OCI-LY7 (cell line): ENCODE measurements around the gene PHB1. TPM values are rescaled to one million over a fixed set of nuclear protein-coding genes. Genes with fewer than 3 reads are reported as not detected.

Experiments used
- BruUV-seq: library from RNA; stranded (reverse); fragments of 400-500 nt; replicated peaks from 2 replicates; lab custom pipeline; 2021; lab: Mats Ljungman, UMichigan
- CTCF ChIA-PET: fragments of 300-600 bp; sonication (Branson Sonifier 250); formaldehyde crosslinking; loops from one replicate; lab custom pipeline; 2022; ENCODE audit warnings: antibody characterized with exemption; ENCODE audit not compliant: unreplicated experiment; lab: Charles Lee
- POLR2A ChIA-PET: fragments of 300-600 bp; sonication (Branson Sonifier 250); formaldehyde crosslinking; loops from one replicate; lab custom pipeline; 2022; ENCODE audit warnings: antibody characterized with exemption; lab: Charles Lee
- DNase-seq: peaks from one replicate; pipeline ENCODE4 v3.0.0-alpha.2; 2015; ENCODE audit warnings: low spot score
- H2AFZ ChIP-seq: fragments of 200-600 bp; sonication (generic), shearing (Covaris generic); 2 replicates; pipeline ENCODE4 v1.6.1; 2014; ENCODE audit warnings: mild to moderate bottlenecking, antibody characterized with exemption, low read length, moderate library complexity
- H3K27ac ChIP-seq: fragments of 200-600 bp; sonication (generic); 2 replicates; pipeline ENCODE4 v1.5.1; 2014; ENCODE audit warnings: mixed run types, low read depth, mild to moderate bottlenecking, moderate library complexity, low read length, inconsistent platforms; ENCODE audit not compliant: poor library complexity, severe bottlenecking
- H3K36me3 ChIP-seq: fragments of 200-600 bp; sonication (generic); 2 replicates; pipeline ENCODE4 v1.6.1; 2014; ENCODE audit warnings: mild to moderate bottlenecking, antibody characterized with exemption, low read length, moderate library complexity, mixed read lengths; ENCODE audit not compliant: insufficient read depth
- H3K4me1 ChIP-seq: fragments of 200-600 bp; sonication (generic); 2 replicates; pipeline ENCODE4 v1.5.1; 2014; ENCODE audit warnings: mild to moderate bottlenecking, low read length; ENCODE audit not compliant: insufficient read depth, poor library complexity, severe bottlenecking
- H3K4me2 ChIP-seq: fragments of 200-600 bp; sonication (generic); 2 replicates; pipeline ENCODE4 v1.6.1; 2014; ENCODE audit warnings: mild to moderate bottlenecking, low read length
- H3K4me3 ChIP-seq: fragments of 200-600 bp; sonication (generic); 2 replicates; pipeline ENCODE4 v1.5.1; 2014; ENCODE audit warnings: mild to moderate bottlenecking, low read depth, low read length; ENCODE audit not compliant: poor library complexity, severe bottlenecking
- H3K79me2 ChIP-seq: fragments of 200-600 bp; sonication (generic); 2 replicates; pipeline ENCODE4 v1.6.1; 2016; ENCODE audit warnings: low read depth, mild to moderate bottlenecking, low read length, moderate library complexity, mixed read lengths; ENCODE audit not compliant: insufficient read depth
- H3K9me2 ChIP-seq: fragments of 200-600 bp; sonication (generic); 2 replicates; pipeline ENCODE4 v1.6.1; 2016; ENCODE audit warnings: mild to moderate bottlenecking, low read length, mixed read lengths; ENCODE audit not compliant: insufficient read depth
- H3K9me3 ChIP-seq: fragments of 200-600 bp; sonication (generic); 2 replicates; pipeline ENCODE4 v1.6.1; 2014; ENCODE audit warnings: mild to moderate bottlenecking, mixed run types, low read length, mixed read lengths
- H4K20me1 ChIP-seq: fragments of 200-600 bp; sonication (generic); 2 replicates; pipeline ENCODE4 v1.6.1; 2014; ENCODE audit warnings: mild to moderate bottlenecking, antibody characterized with exemption, low read length, moderate library complexity, mixed read lengths; ENCODE audit not compliant: insufficient read depth
- CTCF ChIP-seq: fragments of 200-600 bp; sonication (generic); conservative IDR thresholded peaks from 2 replicates; pipeline ENCODE4 v1.5.1; 2014; ENCODE audit warnings: mild to moderate bottlenecking, antibody characterized with exemption, low read length, moderate library complexity, mixed read lengths
- EZH2phosphoT487 ChIP-seq: fragments of 200-600 bp; sonication (generic); IDR thresholded peaks from 2 replicates; pipeline ENCODE4 v1.6.1; 2018; ENCODE audit warnings: low read depth, borderline replicate concordance, mild to moderate bottlenecking, mixed run types, antibody characterized with exemption, low read length, moderate library complexity, mixed read lengths
- intact Hi-C: fragments of 100-400 bp; cut with micrococcal nuclease; formaldehyde crosslinking; loops from one replicate; pipeline ENCODE4 v1.10.0; 2022; ENCODE audit not compliant: unreplicated experiment
- total RNA-seq, 2 experiments: library from RNA; depleted of rRNA in 1 of 2; stranded (reverse); fragments of >200 nt in 1 of 2; shearing (Covaris generic) in 1 of 2; gene quantifications; 2 replicates each; pipeline ENCODE4 v1.2.3, GENCODE V29; 2014 to 2022

PHB1 gene
- total RNA-seq, 2 experiments from 2014 or later = 137 to 217 TPM

- no TSS peak for BruUV-seq
- Histone ChIP-seq H3K4me2 (no peak overlapping the region), H3K27ac (no peak overlapping the region), H3K79me2 (no peaks in the 10 kb centered on the region), H3K9me3 (no peaks in the 10 kb centered on the region), H3K36me3 (no peaks in the 10 kb centered on the region), H2AFZ (no peak overlapping the region), H3K4me1 (no peaks in the 10 kb centered on the region), H3K9me2 (no peaks in the 10 kb centered on the region), H3K4me3 (no peak overlapping the region), H4K20me1 (no peaks in the 10 kb centered on the region)
- ChIA-PET POLR2A (interaction anchor here (0.6 kb wide), 1 partner anchor 49 kb away, joined by 5 read pairs; no protein-coding TSS in a partner anchor), CTCF (no interaction called here)
- no peak for DNase-seq
- intact Hi-C loops = no loop called here
- TF ChIP-seq CTCF (no peak), EZH2phosphoT487 (no peak)
Measured at GRCh38 chr17:49461580-49461979, 46.9 kb upstream of the PHB1 start.

- Histone ChIP-seq H2AFZ (no peak overlapping the region), H3K4me1 (no peaks in the 10 kb centered on the region), H3K79me2 (no peaks in the 10 kb centered on the region), H3K27ac (no peak overlapping the region), H3K4me2 (no peak overlapping the region), H4K20me1 (no peaks in the 10 kb centered on the region), H3K4me3 (no peak overlapping the region), H3K9me3 (no peaks in the 10 kb centered on the region), H3K36me3 (no peaks in the 10 kb centered on the region), H3K9me2 (no peaks in the 10 kb centered on the region)
- ChIA-PET POLR2A (no interaction called here), CTCF (interaction anchor here (0.7 kb wide), 1 partner anchor 8 kb away, joined by 3 read pairs; no protein-coding TSS in a partner anchor)
- no peak for TF ChIP-seq CTCF
- TF ChIP-seq EZH2phosphoT487 = no peak
- DNase-seq = no peak
- intact Hi-C loops = no loop called here
- BruUV-seq = no TSS peak
Measured at GRCh38 chr17:49460401-49460800, 45.7 kb upstream of the PHB1 start.

DNA sequence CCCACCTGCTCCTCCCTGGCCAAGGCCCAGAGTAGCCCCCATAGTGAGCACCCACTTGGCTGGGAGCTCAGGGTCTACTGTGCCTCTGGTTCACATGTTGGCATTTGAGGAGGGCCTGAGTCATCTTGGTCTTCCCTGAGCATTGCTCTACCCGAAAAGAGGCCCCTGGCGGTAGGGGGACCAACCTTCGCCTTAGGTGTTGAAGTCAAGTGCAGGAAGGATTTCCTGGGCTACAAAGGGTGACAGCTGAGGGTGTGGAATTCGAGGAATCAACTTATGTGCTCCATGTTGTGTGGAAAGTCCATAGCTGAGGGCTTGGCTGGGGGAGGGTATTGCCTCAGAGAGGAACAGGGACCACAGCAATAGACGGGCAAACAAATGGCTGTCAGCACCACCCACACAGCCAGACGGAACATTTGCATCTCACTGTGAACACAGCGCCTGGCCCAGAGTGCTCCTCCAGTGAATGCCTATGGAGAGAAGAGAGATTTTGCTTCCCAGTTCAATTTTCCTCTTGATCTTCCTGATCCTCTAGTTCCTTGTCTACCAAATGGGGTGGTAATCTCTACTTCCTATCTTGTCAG is 44.8 kb upstream of the PHB1 start:
- no peak overlapping the region for H3K4me2 ChIP-seq
- intact Hi-C loops = no loop called here

More for the DNA sequence above, 44.8 kb upstream of the PHB1 start:
- Histone ChIP-seq H4K20me1 (no peaks in the 10 kb centered on the region), H3K9me2 (no peaks in the 10 kb centered on the region), H3K9me3 (no peaks in the 10 kb centered on the region), H2AFZ (no peak overlapping the region), H3K79me2 (no peaks in the 10 kb centered on the region), H3K4me3 (no peak overlapping the region), H3K4me1 (no peaks in the 10 kb centered on the region), H3K36me3 (no peaks in the 10 kb centered on the region), H3K27ac (no peak overlapping the region)
- ChIA-PET POLR2A (no interaction called here), CTCF (no interaction called here)
- no peak for DNase-seq
- no peak for TF ChIP-seq EZH2phosphoT487
- TF ChIP-seq CTCF = peak; percentile 44
- BruUV-seq = no TSS peak
